H1 (cell line): ENCODE results near the gene PTCH1. TPM values are rescaled to one million over a fixed set of nuclear protein-coding genes. Genes with fewer than 3 reads are reported as not detected.

Experiments
- CTCF ChIA-PET: fragments of 300-600 bp; sonication (Branson Sonifier 250); formaldehyde crosslinking; loops from one replicate; lab custom pipeline; 2021; ENCODE audit not compliant: partially characterized antibody; lab: Charles Lee
- POLR2A ChIA-PET: fragments of 300-600 bp; sonication (Branson Sonifier 250); formaldehyde crosslinking; loops from one replicate; lab custom pipeline; 2021; ENCODE audit warnings: inconsistent platforms; ENCODE audit not compliant: partially characterized antibody; lab: Charles Lee
- DNase-seq, 2 experiments: peaks; one replicate each; pipeline versions ENCODE4 v3.0.0 to v3.0.0-alpha.2; 2010 to 2022; ENCODE audit warnings: low spot score in 2 of 2, low read depth in 1 of 2, mixed read lengths in 1 of 2
- FAIRE-seq: peaks from 2 replicates; lab custom pipeline; 2011; peaks lifted over from hg19 to GRCh38; lab: Jason Lieb, UNC
- H2AFZ ChIP-seq: 2 replicates; pipeline ENCODE4 v1.8.1; 2012; ENCODE audit warnings: low read length, inconsistent platforms
- H2AK5ac ChIP-seq: 2 replicates; pipeline ENCODE4 v1.6.1; 2013; ENCODE audit warnings: low read depth, low read length
- H2BK120ac ChIP-seq: replicated peaks from 2 replicates; pipeline ENCODE3; 2013; ENCODE audit warnings: low read depth, low read length, inconsistent platforms
- H2BK12ac ChIP-seq: 2 replicates; pipeline ENCODE4 v1.6.1; 2013; ENCODE audit warnings: low read depth, low read length
- H2BK15ac ChIP-seq: 2 replicates; pipeline ENCODE4 v1.6.1; 2013; ENCODE audit warnings: low read length
- H2BK20ac ChIP-seq: 2 replicates; pipeline ENCODE4 v1.6.1; 2013; ENCODE audit warnings: low read length
- H2BK5ac ChIP-seq: 2 replicates; pipeline ENCODE4 v1.6.1; 2013; ENCODE audit warnings: low read depth, low read length
- H3K14ac ChIP-seq: 2 replicates; pipeline ENCODE4 v1.6.1; 2013; ENCODE audit warnings: inconsistent platforms; ENCODE audit not compliant: insufficient read length
- H3K18ac ChIP-seq: 2 replicates; pipeline ENCODE4 v1.6.1; 2013; ENCODE audit warnings: low read length; ENCODE audit errors: extremely low read depth
- H3K23ac ChIP-seq: 2 replicates; pipeline ENCODE4 v1.6.1; 2013; ENCODE audit warnings: inconsistent platforms; ENCODE audit not compliant: insufficient read length
- H3K23me2 ChIP-seq: 2 replicates; pipeline ENCODE4 v1.6.1; 2013; ENCODE audit warnings: low read depth, low read length
- H3K27ac ChIP-seq: 2 replicates; pipeline ENCODE4 v1.6.1; 2011; ENCODE audit warnings: low read depth, low read length, inconsistent platforms
- H3K27me3 ChIP-seq, 4 experiments: replicated peaks in 1 of 4; 1 replicate in 1 of 4; 2 replicates in 3 of 4; pipeline versions ENCODE4 v1.6.1 to v1.8.1; 2011 to 2013; ENCODE audit warnings: low read length in 3 of 4, mild to moderate bottlenecking in 3 of 4, inconsistent platforms in 2 of 4, mixed read lengths in 2 of 4, moderate library complexity in 1 of 4; ENCODE audit not compliant: control insufficient read depth in 3 of 4, insufficient read depth in 3 of 4; ENCODE audit errors: extremely low read depth in 1 of 4
- H3K36me3 ChIP-seq, 4 experiments: 2 replicates each; pipeline versions ENCODE4 v1.6.1 to v1.8.1; 2011 to 2013; ENCODE audit warnings: mild to moderate bottlenecking in 4 of 4, low read length in 3 of 4, moderate library complexity in 2 of 4, control low read depth in 1 of 4, inconsistent platforms in 1 of 4; ENCODE audit not compliant: insufficient read depth in 4 of 4, control insufficient read depth in 2 of 4
- H3K4ac ChIP-seq: replicated peaks from 2 replicates; pipeline ENCODE3; 2013; ENCODE audit warnings: low read length, low read depth, mixed read lengths, inconsistent platforms; ENCODE audit not compliant: insufficient read length
- H3K4me1 ChIP-seq, 4 experiments: replicated peaks in 1 of 4; 1 replicate in 1 of 4; 2 replicates in 3 of 4; pipeline versions ENCODE4 v1.6.1 to v1.8.1; 2011 to 2013; ENCODE audit warnings: low read length in 3 of 4, inconsistent platforms in 2 of 4, mixed read lengths in 1 of 4; ENCODE audit not compliant: insufficient read depth in 4 of 4, control insufficient read depth in 3 of 4
- H3K4me2 ChIP-seq, 2 experiments: 2 replicates each; pipeline versions ENCODE4 v1.6.1 to v1.8.1; 2011 to 2013; ENCODE audit warnings: low read depth in 2 of 2, low read length in 2 of 2, control low read depth in 1 of 2, inconsistent platforms in 1 of 2, mild to moderate bottlenecking in 1 of 2; ENCODE audit not compliant: insufficient read depth in 1 of 2
- H3K4me3 ChIP-seq, 4 experiments: fragments of 200-600, 300-600 bp in 1 of 4; sonication (generic), shearing (Covaris generic), sonication (Bioruptor Twin) in 1 of 4; 2 replicates each; pipeline versions ENCODE4 v1.5.1 to v1.8.1; 2011 to 2016; ENCODE audit warnings: low read length in 4 of 4, low read depth in 3 of 4, control low read depth in 2 of 4, inconsistent platforms in 2 of 4, mild to moderate bottlenecking in 2 of 4, mixed read lengths in 1 of 4, moderate library complexity in 1 of 4; ENCODE audit not compliant: insufficient read depth in 2 of 4; ENCODE audit errors: extremely low read depth in 1 of 4
- H3K56ac ChIP-seq: replicated peaks from 2 replicates; pipeline ENCODE3; 2013; ENCODE audit warnings: low read depth, mild to moderate bottlenecking, mixed read lengths, low read length, inconsistent platforms; ENCODE audit not compliant: insufficient read length
- H3K79me1 ChIP-seq: 2 replicates; pipeline ENCODE4 v1.6.1; 2013; ENCODE audit warnings: low read depth, low read length, control low read depth
- H3K79me2 ChIP-seq, 2 experiments: 2 replicates each; pipeline versions ENCODE4 v1.6.1 to v1.8.1; 2012 to 2013; ENCODE audit warnings: low read length in 2 of 2, mild to moderate bottlenecking in 2 of 2, inconsistent platforms in 1 of 2; ENCODE audit not compliant: insufficient read depth in 2 of 2, control insufficient read depth in 1 of 2
- H3K9ac ChIP-seq, 4 experiments: replicated peaks in 1 of 4; 1 replicate in 1 of 4; 2 replicates in 3 of 4; pipeline versions ENCODE4 v1.6.1 to v1.8.1; 2011 to 2013; ENCODE audit warnings: low read depth in 3 of 4, low read length in 3 of 4, control low read depth in 2 of 4, mild to moderate bottlenecking in 2 of 4, moderate library complexity in 2 of 4, inconsistent platforms in 1 of 4; ENCODE audit errors: extremely low read depth in 1 of 4
- H3K9me3 ChIP-seq, 2 experiments: 2 replicates each; pipeline versions ENCODE4 v1.6.1 to v1.8.1; 2012 to 2013; ENCODE audit warnings: mild to moderate bottlenecking in 2 of 2, moderate library complexity in 2 of 2, control low read depth in 1 of 2, inconsistent platforms in 1 of 2, low read depth in 1 of 2, low read length in 1 of 2, mixed read lengths in 1 of 2; ENCODE audit not compliant: insufficient read depth in 2 of 2
- H4K20me1 ChIP-seq, 2 experiments: replicated peaks in 1 of 2; 2 replicates each; pipeline versions ENCODE3 to v1.8.1; 2011 to 2013; ENCODE audit warnings: inconsistent platforms in 2 of 2, low read length in 2 of 2, mild to moderate bottlenecking in 1 of 2; ENCODE audit not compliant: insufficient read depth in 2 of 2, control insufficient read depth in 1 of 2
- H4K5ac ChIP-seq: 2 replicates; pipeline ENCODE4 v1.6.1; 2013; ENCODE audit warnings: low read length, low read depth, mixed read lengths, inconsistent platforms; ENCODE audit not compliant: insufficient read length
- H4K8ac ChIP-seq: 2 replicates; pipeline ENCODE4 v1.8.0; 2013; ENCODE audit warnings: mild to moderate bottlenecking, moderate library complexity, low read length, inconsistent platforms; ENCODE audit not compliant: insufficient read depth; ENCODE audit errors: extremely low read depth
- H4K91ac ChIP-seq: replicated peaks from 2 replicates; pipeline ENCODE3; 2013; ENCODE audit warnings: low read length, mixed read lengths, inconsistent platforms; ENCODE audit not compliant: insufficient read length
- BRCA1 ChIP-seq: IDR thresholded peaks from 2 replicates; pipeline ENCODE4 v1.6.1; 2012; ENCODE audit warnings: low read depth, low read length, improper control_type of control experiment
- CHD2 ChIP-seq: IDR thresholded peaks from 2 replicates; pipeline ENCODE4 v1.6.1; 2012; ENCODE audit warnings: low read length, improper control_type of control experiment
- EP300 ChIP-seq, 2 experiments: IDR thresholded peaks; 1 replicate in 1 of 2; 2 replicates in 1 of 2; pipeline ENCODE4 v1.6.1; 2011 to 2012; ENCODE audit warnings: low read depth in 2 of 2, low read length in 2 of 2, mild to moderate bottlenecking in 2 of 2, borderline replicate concordance in 1 of 2, inconsistent platforms in 1 of 2, moderate library complexity in 1 of 2
- JUN ChIP-seq: IDR thresholded peaks from 2 replicates; pipeline ENCODE4 v1.6.1; 2011; ENCODE audit warnings: low read depth, mild to moderate bottlenecking, improper control_type of control experiment, low read length
- KDM1A ChIP-seq: fragments of 200-600, 300-600 bp; sonication (generic); IDR thresholded peaks from 2 replicates; pipeline ENCODE4 v1.7.1; 2016; ENCODE audit warnings: mild to moderate bottlenecking, low read length, borderline replicate concordance
- NRF1 ChIP-seq: IDR thresholded peaks from 2 replicates; pipeline ENCODE4 v1.6.1; 2011; ENCODE audit warnings: mild to moderate bottlenecking, low read depth, low read length, improper control_type of control experiment
- RAD21 ChIP-seq, 2 experiments: IDR thresholded peaks in 1 of 2; conservative IDR thresholded peaks in 1 of 2; 2 replicates each; pipeline ENCODE4 v1.6.1; 2011; ENCODE audit warnings: low read depth in 2 of 2, low read length in 2 of 2, improper control_type of control experiment in 1 of 2, inconsistent platforms in 1 of 2, mild to moderate bottlenecking in 1 of 2, moderate library complexity in 1 of 2
- SAP30 ChIP-seq: fragments of 300-600 bp; sonication (generic); IDR thresholded peaks from 2 replicates; pipeline ENCODE4 v1.7.1; 2012; ENCODE audit warnings: low read length, moderate library complexity, mild to moderate bottlenecking, inconsistent platforms; ENCODE audit not compliant: insufficient read depth, insufficient replicate concordance
- SIX5 ChIP-seq: IDR thresholded peaks from 2 replicates; pipeline ENCODE4 v1.6.1; 2011; ENCODE audit warnings: mild to moderate bottlenecking, low read depth, low read length
- TAF1 ChIP-seq: IDR thresholded peaks from 2 replicates; pipeline ENCODE4 v1.6.1; 2011; ENCODE audit warnings: mild to moderate bottlenecking, low read depth, low read length
- TBP ChIP-seq: IDR thresholded peaks from 2 replicates; pipeline ENCODE4 v1.6.1; 2011; ENCODE audit warnings: low read depth, low read length, improper control_type of control experiment
- TCF12 ChIP-seq: IDR thresholded peaks from 2 replicates; pipeline ENCODE4 v1.6.1; 2011; ENCODE audit warnings: low read depth, mild to moderate bottlenecking, low read length
- ZNF274 ChIP-seq: IDR thresholded peaks from 2 replicates; pipeline ENCODE4 v1.7.0; 2012; ENCODE audit warnings: low read length, borderline replicate concordance; ENCODE audit errors: extremely low read depth
- whole genome bisulfite sequencing, 2 experiments: shearing (Covaris generic) in 1 of 2; methylation state at CpG; one replicate each; pipeline versions ENCODE4 v1.1.6 to v1.1.7; 2013 to 2015; ENCODE audit warnings: low lambda C conversion rate in 2 of 2, mixed read lengths in 2 of 2, inconsistent platforms in 1 of 2, low coverage in 1 of 2, missing lambda C conversion rate in 1 of 2; ENCODE audit not compliant: insufficient replicate concordance in 2 of 2, insufficient coverage in 1 of 2, insufficient read length in 1 of 2; ENCODE audit errors: extremely low coverage in 1 of 2, missing lambda C conversion rate in 1 of 2; 5-methylcytosine and 5-hydroxymethylcytosine counted together
- polyA plus RNA-seq, 7 experiments: library from polyadenylated mRNA; depleted of rRNA in 3 of 7; stranded (reverse) in 5 of 7; unstranded in 2 of 7; fragments of >200 nt in 5 of 7; fragments of 200-250 nt in 2 of 7; gene quantifications; 1 replicate in 5 of 7; 2 replicates in 1 of 7; 4 replicates in 1 of 7; pipeline versions ENCODE4 v1.2.1 to v1.2.3, GENCODE V29; 2011 to 2013; ENCODE audit warnings: missing spikeins in 2 of 7, mixed read lengths in 2 of 7
- total RNA-seq: library from RNA; stranded (reverse); fragmentation: NEBNext Ultra II Directional; extraction: Animal tissue kit (Norgen Biotek cat#: 25700); gene quantifications from 2 replicates; pipeline ENCODE4 v1.2.1, GENCODE V29; 2021
- TF ChIP-seq, protein P1 (sequence below): IDR thresholded peaks from 2 replicates; pipeline ENCODE4 v1.6.1; 2012; ENCODE audit warnings: inconsistent platforms

Gene PTCH1
- total and polyA plus RNA-seq, 2 of the 8 experiments (the other 6 are each of a cell fraction or from before 2014, with no cell fraction given) = 6.4 to 34.1 TPM

DNA sequence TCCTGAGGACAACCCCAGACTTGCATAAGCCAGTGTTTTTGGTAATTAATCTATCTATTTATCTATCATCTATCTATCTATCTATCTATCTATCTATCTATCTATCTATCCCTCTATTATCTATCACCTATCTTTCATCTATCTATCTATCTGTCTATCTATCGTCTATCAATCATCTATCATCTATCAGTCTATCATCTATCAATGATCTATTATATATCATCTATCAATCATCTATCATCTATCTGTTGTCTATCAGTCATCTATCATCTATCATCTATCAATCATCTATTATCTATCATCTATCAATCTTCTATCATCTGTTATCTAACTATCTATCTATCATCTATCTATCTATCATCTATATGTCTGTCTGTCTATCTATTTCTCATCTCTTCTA lies 85.5 kb downstream of the PTCH1 start:
- no peak for DNase-seq
- ChIA-PET CTCF (no interaction called here), POLR2A (interaction anchor here (1.1 kb wide), 1 partner anchor 65 kb away, joined by 3 read pairs; no protein-coding TSS in a partner anchor)
- H2BK12ac ChIP-seq = no peak overlapping the region
- H2BK5ac ChIP-seq = no peak overlapping the region
- no peaks in the 10 kb centered on the region; the same call in 1 of the 2 replicates for H3K23me2 ChIP-seq
- no peak overlapping the region for H4K5ac ChIP-seq
- no peak overlapping the region for H2BK20ac ChIP-seq
- no peak overlapping the region for H4K91ac ChIP-seq
- H3K27ac ChIP-seq = no peak overlapping the region
- no peak overlapping the region for H2AK5ac ChIP-seq
- FAIRE-seq = no peak
- H3K23ac ChIP-seq = no peak overlapping the region
- no peak overlapping the region for H2AFZ ChIP-seq
- no peaks in the 10 kb centered on the region for H4K20me1 ChIP-seq
- no peaks in the 10 kb centered on the region for H3K79me1 ChIP-seq
- no peak overlapping the region for H3K56ac ChIP-seq
- H3K4me2 ChIP-seq = no peak overlapping the region
- H3K36me3 ChIP-seq = no peaks in the 10 kb centered on the region
- no peak overlapping the region for H3K18ac ChIP-seq
- H2BK120ac ChIP-seq = no peak overlapping the region
- H3K27me3 ChIP-seq = no peaks in the 10 kb centered on the region
- 72 to 100% methylated on average over 1 of the region's 1 CpG for WGBS, 2 experiments
- H3K9me3 ChIP-seq = peaks cover 0 to 5% of the 10 kb centered on the region in 2 experiments; a peak in 1 of 4 replicates
- no peak overlapping the region for H3K14ac ChIP-seq
- H4K8ac ChIP-seq = no peak overlapping the region
- H3K4me3 ChIP-seq = no peak overlapping the region
- H3K4ac ChIP-seq = no peak overlapping the region
- no peak overlapping the region for H2BK15ac ChIP-seq
- H3K4me1 ChIP-seq = peaks cover 0 to 4% (median 1%) of the 10 kb centered on the region in 4 experiments; a peak in 5 of 7 replicates
- no peaks in the 10 kb centered on the region for H3K79me2 ChIP-seq
- H3K9ac ChIP-seq = no peak overlapping the region
- TF ChIP-seq TBP = no peak
- TF ChIP-seq TCF12 = no peak
- no peak for TF ChIP-seq TAF1
- no peak for TF ChIP-seq KDM1A
- TF ChIP-seq SIX5 = no peak
- TF ChIP-seq EP300 (IDR thresholded peaks at IDR 0.05; ENCODE audit: borderline replicate concordance in 1 of 2, low read depth in 2 of 2, low read length in 2 of 2) = no peak
- no peak for TF ChIP-seq SAP30
- no peak for TF ChIP-seq CHD2
- TF ChIP-seq, protein P1, sequence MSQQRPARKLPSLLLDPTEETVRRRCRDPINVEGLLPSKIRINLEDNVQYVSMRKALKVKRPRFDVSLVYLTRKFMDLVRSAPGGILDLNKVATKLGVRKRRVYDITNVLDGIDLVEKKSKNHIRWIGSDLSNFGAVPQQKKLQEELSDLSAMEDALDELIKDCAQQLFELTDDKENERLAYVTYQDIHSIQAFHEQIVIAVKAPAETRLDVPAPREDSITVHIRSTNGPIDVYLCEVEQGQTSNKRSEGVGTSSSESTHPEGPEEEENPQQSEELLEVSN = no peak
- no peak for TF ChIP-seq NRF1
- TF ChIP-seq ZNF274 = no peak
- no peak for TF ChIP-seq BRCA1
- TF ChIP-seq RAD21 (IDR thresholded peaks at IDR 0.05 in 1 of 2, conservative IDR thresholded peaks at IDR 0.05 in 1 of 2; ENCODE audit: low read depth in 2 of 2, low read length in 2 of 2) = no peak
- TF ChIP-seq JUN = no peak
